Measurements from ENCODE around the gene TGFA.

TGFA gene

DNA sequence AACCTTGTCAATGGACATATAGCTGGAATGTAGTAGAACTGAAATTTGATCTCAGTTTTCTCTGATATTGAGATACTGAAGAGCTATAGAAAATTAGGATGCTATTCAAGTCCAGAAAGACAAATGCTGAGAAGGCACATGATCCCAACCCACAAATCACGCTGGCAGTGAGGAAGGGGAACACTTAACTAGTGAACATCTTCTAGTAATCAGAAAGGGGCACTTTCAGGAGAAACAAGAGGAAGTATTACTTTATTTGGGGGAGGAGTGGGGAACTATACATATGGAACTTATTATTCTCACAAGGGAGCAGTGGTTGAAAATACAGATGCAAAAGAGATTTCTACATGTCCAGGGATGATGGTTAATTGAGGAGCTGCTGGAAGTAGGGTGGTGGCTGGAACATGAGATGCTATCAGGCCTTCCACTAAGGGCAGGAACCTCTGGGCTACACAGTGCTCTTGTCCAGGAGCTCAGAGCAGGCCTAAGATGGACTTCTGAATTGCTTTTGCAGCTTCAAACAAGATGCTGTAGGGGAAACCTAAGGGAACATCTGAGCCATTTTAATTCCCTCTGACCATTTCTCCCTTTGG is 79.3 kb downstream of the TGFA start:
- Histone ChIP-seq H3K36me3 (no peaks in the 10 kb centered on the region), H3K27me3 (no peaks in the 10 kb centered on the region), H3K9me3 (no peaks in the 10 kb centered on the region), H3K4me3 (ENCODE audit: low read depth, low read length) (no peak overlapping the region), H3K4me1 (no peaks in the 10 kb centered on the region)
- no peak for TF ChIP-seq CTCF (IDR thresholded peaks at IDR 0.05; ENCODE audit: low read depth, low read length)
- no peak for DNase-seq

DNA sequence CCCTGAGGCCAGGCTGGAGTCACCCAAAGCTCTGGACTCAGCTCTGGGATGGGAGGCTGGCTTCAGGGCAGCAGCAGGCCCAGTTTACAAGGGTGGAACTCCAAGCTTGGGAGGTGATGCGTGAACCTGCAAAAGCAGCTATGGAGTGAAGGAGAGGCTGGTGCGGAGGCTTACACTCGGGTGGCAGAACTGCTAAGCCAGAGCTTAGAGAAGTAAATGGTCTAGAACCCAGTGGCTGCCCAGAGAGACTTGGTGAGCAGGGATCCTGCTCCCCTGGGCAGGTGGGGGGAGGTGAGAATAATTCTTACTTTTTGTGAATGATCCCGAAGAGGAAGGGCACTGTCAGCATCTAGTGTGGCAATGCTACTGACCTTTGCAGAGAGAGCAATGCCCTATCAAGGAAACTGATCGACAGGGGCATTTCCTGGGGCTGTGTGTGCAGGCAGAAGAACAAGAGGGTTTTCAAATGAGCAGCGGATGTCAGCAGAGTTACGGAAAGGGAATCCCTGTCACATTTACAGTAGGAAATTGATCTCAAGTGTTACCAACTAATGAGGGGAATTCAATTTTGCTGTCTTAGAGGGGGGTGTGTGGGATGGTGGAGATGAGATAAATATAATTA is 80.4 kb downstream of the TGFA start:
- no peaks in the 10 kb centered on the region for H3K9me3 ChIP-seq

DNA sequence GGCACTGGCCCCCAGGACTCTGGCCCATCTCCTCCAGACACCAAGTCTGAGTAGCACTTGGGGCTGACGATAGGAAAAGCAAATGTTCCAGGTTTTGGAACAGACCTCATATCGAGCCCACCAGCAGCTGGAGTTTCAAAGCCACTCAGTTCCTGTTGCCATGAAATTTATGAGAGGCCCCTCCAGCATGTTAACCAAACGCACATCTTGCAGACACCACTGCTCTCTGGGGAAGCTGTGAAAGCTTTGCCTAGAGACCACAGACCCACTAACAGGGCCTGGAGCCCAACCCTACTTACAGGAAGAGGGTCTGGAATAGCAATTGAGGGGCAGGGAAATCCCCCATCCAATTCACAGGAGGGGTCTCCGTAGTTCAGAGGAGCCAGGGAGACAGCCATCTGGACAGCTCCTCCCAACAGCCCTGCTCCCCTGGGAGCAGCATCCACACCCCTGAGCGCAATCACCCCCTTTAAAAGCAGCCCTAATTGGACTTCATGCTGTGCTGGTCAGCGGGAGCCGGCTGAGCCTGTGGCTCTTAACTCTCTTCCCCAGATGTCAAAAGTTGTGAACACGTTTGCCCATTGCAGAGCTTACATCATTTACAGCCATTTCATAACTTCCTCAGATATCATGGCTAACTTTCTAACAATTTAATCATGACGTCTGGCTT is 81.3 kb downstream of the TGFA start:
- no peak for TF ChIP-seq CTCF (IDR thresholded peaks at IDR 0.05; ENCODE audit: low read depth, low read length)
- Histone ChIP-seq H3K9me3 (no peaks in the 10 kb centered on the region), H3K4me1 (no peaks in the 10 kb centered on the region), H3K27me3 (no peaks in the 10 kb centered on the region), H3K4me3 (ENCODE audit: low read depth, low read length) (no peak overlapping the region), H3K36me3 (no peaks in the 10 kb centered on the region)
- DNase-seq: no peak

More for the DNA sequence above, 80.4 kb downstream of the TGFA start:
- H3K36me3 ChIP-seq: no peaks in the 10 kb centered on the region
- no peak for DNase-seq
- no peak for TF ChIP-seq CTCF (IDR thresholded peaks at IDR 0.05; ENCODE audit: low read depth, low read length)
- H3K4me1 ChIP-seq: no peaks in the 10 kb centered on the region
- no peaks in the 10 kb centered on the region for H3K27me3 ChIP-seq
- no peak overlapping the region for H3K4me3 ChIP-seq (ENCODE audit: low read depth, low read length)

DNA sequence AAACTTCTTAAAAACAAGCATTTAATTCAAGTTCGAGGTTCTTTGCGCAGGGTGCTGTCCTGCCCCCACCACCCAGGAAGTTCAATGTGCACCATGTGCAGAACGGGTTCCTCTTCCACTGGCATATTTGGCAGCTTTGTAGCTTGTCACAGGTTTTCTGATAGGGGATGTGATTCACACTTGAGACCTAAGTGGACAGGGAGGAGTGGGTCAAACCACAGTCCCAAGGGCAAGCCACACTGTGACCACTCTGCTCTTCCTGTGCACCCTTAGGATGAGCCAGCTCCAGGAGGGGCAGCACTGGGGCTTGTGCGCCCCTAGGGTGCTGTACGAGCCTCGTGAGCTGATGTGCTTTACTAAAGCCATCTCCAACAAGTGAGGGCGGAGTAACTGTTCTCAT is 82.5 kb downstream of the TGFA start:
- H3K9me3 ChIP-seq: no peaks in the 10 kb centered on the region
- no peak for TF ChIP-seq CTCF (IDR thresholded peaks at IDR 0.05; ENCODE audit: low read depth, low read length)
- no peaks in the 10 kb centered on the region for H3K27me3 ChIP-seq
- H3K4me1 ChIP-seq: no peaks in the 10 kb centered on the region
- no peak for DNase-seq
- H3K36me3 ChIP-seq: no peaks in the 10 kb centered on the region
- no peak overlapping the region for H3K4me3 ChIP-seq (ENCODE audit: low read depth, low read length)

DNA sequence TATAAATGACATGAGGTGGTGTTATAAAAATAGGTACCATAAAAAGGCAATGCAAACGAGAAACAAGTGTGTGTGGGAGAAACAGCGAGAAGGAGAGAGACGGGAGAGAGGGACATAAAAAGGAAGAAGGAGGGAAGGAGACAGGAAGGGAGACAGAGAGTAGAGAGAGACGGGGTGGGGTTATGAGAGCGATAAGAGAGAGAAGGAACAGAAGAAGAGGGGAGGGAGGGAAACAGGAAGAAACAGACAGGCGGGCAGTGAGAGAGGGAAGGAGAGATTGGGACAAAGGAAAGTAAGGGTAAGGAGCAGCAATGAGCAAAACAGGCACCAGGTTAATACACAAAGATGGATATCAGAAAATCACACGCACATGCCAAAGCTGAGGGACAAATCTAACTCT is 83.7 kb downstream of the TGFA start:
- no peaks in the 10 kb centered on the region for H3K36me3 ChIP-seq
- no peaks in the 10 kb centered on the region for H3K4me1 ChIP-seq
- H3K9me3 ChIP-seq: no peaks in the 10 kb centered on the region
- no peak overlapping the region for H3K4me3 ChIP-seq (ENCODE audit: low read depth, low read length)
- DNase-seq: no peak
- no peaks in the 10 kb centered on the region for H3K27me3 ChIP-seq
- TF ChIP-seq CTCF (IDR thresholded peaks at IDR 0.05; ENCODE audit: low read depth, low read length): no peak

- Histone ChIP-seq H3K27me3 (no peaks in the 10 kb centered on the region), H3K36me3 (no peaks in the 10 kb centered on the region), H3K4me3 (ENCODE audit: low read depth, low read length) (no peak overlapping the region), H3K4me1 (no peaks in the 10 kb centered on the region), H3K9me3 (no peaks in the 10 kb centered on the region)
- DNase-seq: no peak
- 0 out of 2 replicates have a peak, but pooled peaks have one; percentile 2 for TF ChIP-seq CTCF (IDR thresholded peaks at IDR 0.05; ENCODE audit: low read depth, low read length)
Measured at GRCh38 chr2:70469435-70469834, 84.2 kb downstream of the TGFA start.
